NT2/D1 (cell line): ENCODE measurements around the gene PPTC7.

ENCODE experiments used
- SUZ12 ChIP-seq: IDR thresholded peaks from 2 replicates; pipeline ENCODE4 v1.6.1; 2011; ENCODE audit not compliant: insufficient read length, insufficient read depth; ENCODE audit errors: extremely low read depth
- YY1 ChIP-seq: IDR thresholded peaks from 2 replicates; pipeline ENCODE4 v1.6.1; 2011; ENCODE audit not compliant: insufficient read length, insufficient read depth
- ZNF274 ChIP-seq: IDR thresholded peaks from 2 replicates; pipeline ENCODE4 v1.6.1; 2011; ENCODE audit warnings: mild to moderate bottlenecking, low read depth, low read length

GRCh38 chr12:110615171-110615570 is 32.1 kb upstream of the PPTC7 start:
- TF ChIP-seq SUZ12: no peak
- TF ChIP-seq ZNF274: no peak
- TF ChIP-seq YY1: no peak
